MCF 10A (cell line): Measurements from ENCODE around the gene ZNF467. TPM values are rescaled to one million over a fixed set of nuclear protein-coding genes. Genes with fewer than 3 reads are reported as not detected.

ENCODE experiments used
- BruUV-seq: library from RNA; stranded (reverse); fragments of 400-500 nt; replicated peaks from 2 replicates; lab custom pipeline; 2021; lab: Mats Ljungman, UMichigan
- CTCF ChIA-PET: fragments of 300-600 bp; sonication (Branson Sonifier 250); formaldehyde crosslinking; extraction: SDS; loops from one replicate; lab custom pipeline; 2021; ENCODE audit warnings: antibody characterized with exemption, inconsistent platforms; lab: Yijun Ruan, JAX
- POLR2A ChIA-PET: fragments of 300-600, 350-650 bp; sonication (Branson Sonifier 250); formaldehyde crosslinking; extraction: SDS; loops from one replicate; lab custom pipeline; 2020; ENCODE audit warnings: antibody characterized with exemption, inconsistent platforms; lab: Yijun Ruan, JAX
- DNase-seq: peaks from one replicate; pipeline ENCODE4 v3.0.0-alpha.2; 2018; ENCODE audit not compliant: unreplicated experiment
- H3K27ac Mint-ChIP-seq: one replicate; pipeline ENCODE4 v1.8.0; 2022; ENCODE audit warnings: mild to moderate bottlenecking, low read depth, mixed read lengths; ENCODE audit not compliant: unreplicated experiment
- H3K27me3 Mint-ChIP-seq: one replicate; pipeline ENCODE4 v1.8.0; 2022; ENCODE audit warnings: mixed read lengths; ENCODE audit not compliant: insufficient read depth, unreplicated experiment
- H3K36me3 Mint-ChIP-seq: one replicate; pipeline ENCODE4 v1.8.0; 2022; ENCODE audit warnings: mild to moderate bottlenecking, moderate library complexity, mixed read lengths; ENCODE audit not compliant: insufficient read depth, unreplicated experiment
- H3K4me1 Mint-ChIP-seq: one replicate; pipeline ENCODE4 v1.8.0; 2022; ENCODE audit warnings: mixed read lengths; ENCODE audit not compliant: insufficient read depth, unreplicated experiment
- H3K4me3 Mint-ChIP-seq: one replicate; pipeline ENCODE4 v1.8.0; 2022; ENCODE audit warnings: mild to moderate bottlenecking, moderate library complexity, mixed read lengths; ENCODE audit not compliant: unreplicated experiment
- H3K9me3 Mint-ChIP-seq: one replicate; pipeline ENCODE4 v1.8.0; 2022; ENCODE audit warnings: mixed read lengths; ENCODE audit not compliant: unreplicated experiment
- intact Hi-C: fragments of 100-400 bp; cut with micrococcal nuclease; formaldehyde crosslinking; loops from 2 replicates; pipeline ENCODE4 v1.14.1; 2022
- total RNA-seq: library from RNA; stranded (reverse); gene quantifications from 2 replicates; pipeline ENCODE4 v1.2.3, GENCODE V29; 2022
- TF ChIP-seq, protein P1 (sequence below): fragments of 200-600 bp; IDR thresholded peaks from one replicate; pipeline ENCODE4 v1.8.0; 2022; ENCODE audit warnings: antibody characterized with exemption, mild to moderate bottlenecking; ENCODE audit not compliant: unreplicated experiment

ZNF467 gene
- total RNA-seq, 1 experiment from 2014 or later, result 3.7 TPM

DNA sequence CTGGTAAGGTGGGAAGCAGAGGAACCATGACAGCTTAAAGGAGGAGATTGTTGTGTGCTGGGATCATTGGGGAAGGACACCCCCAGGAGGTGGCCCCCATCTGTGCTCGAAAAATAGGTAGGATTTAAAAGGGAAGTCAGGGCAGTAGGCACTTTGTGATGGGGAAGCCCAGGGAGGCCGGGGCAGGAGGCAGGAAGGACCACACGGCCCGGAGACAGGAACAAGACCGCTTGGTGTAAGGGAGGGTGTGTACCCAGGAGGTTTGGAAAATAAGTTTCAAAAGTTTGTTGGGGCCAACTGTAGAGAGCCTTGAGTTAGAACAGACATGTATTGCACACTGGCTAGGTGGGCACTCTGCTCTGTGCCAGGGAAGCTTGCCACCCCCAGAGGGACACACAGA lies 20.7 kb downstream of the ZNF467 start:
- BruUV-seq, result no TSS peak
- Mint-ChIP-seq H3K4me1 (no peaks in the 10 kb centered on the region), H3K27ac (no peak overlapping the region), H3K36me3 (no peaks in the 10 kb centered on the region), H3K4me3 (no peak overlapping the region), H3K27me3 (no peaks in the 10 kb centered on the region), H3K9me3 (no peaks in the 10 kb centered on the region)
- TF ChIP-seq, protein P1, sequence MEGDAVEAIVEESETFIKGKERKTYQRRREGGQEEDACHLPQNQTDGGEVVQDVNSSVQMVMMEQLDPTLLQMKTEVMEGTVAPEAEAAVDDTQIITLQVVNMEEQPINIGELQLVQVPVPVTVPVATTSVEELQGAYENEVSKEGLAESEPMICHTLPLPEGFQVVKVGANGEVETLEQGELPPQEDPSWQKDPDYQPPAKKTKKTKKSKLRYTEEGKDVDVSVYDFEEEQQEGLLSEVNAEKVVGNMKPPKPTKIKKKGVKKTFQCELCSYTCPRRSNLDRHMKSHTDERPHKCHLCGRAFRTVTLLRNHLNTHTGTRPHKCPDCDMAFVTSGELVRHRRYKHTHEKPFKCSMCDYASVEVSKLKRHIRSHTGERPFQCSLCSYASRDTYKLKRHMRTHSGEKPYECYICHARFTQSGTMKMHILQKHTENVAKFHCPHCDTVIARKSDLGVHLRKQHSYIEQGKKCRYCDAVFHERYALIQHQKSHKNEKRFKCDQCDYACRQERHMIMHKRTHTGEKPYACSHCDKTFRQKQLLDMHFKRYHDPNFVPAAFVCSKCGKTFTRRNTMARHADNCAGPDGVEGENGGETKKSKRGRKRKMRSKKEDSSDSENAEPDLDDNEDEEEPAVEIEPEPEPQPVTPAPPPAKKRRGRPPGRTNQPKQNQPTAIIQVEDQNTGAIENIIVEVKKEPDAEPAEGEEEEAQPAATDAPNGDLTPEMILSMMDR, result no peak
- no peak for DNase-seq
- POLR2A ChIA-PET, result no interaction called here
- intact Hi-C loops, result loop anchor here (1.0 kb wide), 1 partner anchor 90 kb away; no protein-coding TSS in a partner anchor
- CTCF ChIA-PET, result interaction anchor here (0.6 to 3.8 kb wide), 3 partner anchors 11 to 82 kb away, joined by 4 to 28 read pairs (median 4); no protein-coding TSS in a partner anchor

DNA sequence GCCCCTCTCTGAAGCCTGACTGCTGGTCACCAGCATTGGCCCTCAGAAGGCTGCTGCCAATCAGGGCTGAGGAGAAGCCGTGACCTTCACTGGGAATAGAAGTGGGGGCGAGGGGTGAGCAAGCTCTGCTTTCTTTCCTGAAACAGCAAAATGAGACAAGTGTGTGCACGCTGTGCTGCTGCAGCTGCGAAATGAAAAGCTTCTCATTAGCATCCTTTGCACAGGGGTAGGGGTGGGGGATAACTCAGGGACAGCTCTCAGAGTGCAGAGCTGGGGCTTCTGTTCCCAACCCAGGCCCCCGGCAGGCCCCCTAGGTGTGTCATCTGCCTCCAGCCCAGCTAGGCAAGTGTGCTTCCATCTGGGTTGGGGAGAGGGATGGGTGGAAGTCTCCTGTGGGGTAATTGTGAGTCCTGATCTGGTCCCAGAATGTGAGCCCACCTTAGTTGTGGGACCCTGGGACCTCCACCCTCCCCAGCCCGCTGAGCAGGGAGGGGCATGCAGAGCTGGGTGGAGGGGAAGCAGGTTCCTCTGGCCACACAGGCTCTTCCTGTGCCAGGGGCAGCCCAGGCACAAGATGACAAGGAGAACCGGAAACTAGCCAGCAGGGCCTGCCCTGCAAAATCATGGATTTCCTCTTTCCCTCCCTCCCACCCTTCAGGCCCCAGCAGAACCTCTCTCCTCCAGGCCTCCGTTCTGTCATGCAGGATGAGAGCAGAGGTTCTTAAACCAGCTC lies 22.2 kb downstream of the ZNF467 start:
- TF ChIP-seq, protein P1, result no peak
- Mint-ChIP-seq H3K9me3 (no peaks in the 10 kb centered on the region), H3K4me3 (no peak overlapping the region), H3K27me3 (no peaks in the 10 kb centered on the region), H3K27ac (no peak overlapping the region), H3K4me1 (no peaks in the 10 kb centered on the region), H3K36me3 (no peaks in the 10 kb centered on the region)
- ChIA-PET CTCF (interaction anchor here (0.8 to 3.8 kb wide), 2 partner anchors 9 to 56 kb away, joined by 6 to 28 read pairs; no protein-coding TSS in a partner anchor), POLR2A (interaction anchor here (0.6 to 1.0 kb wide), 2 partner anchors 9 to 1250 kb away, joined by 3 read pairs; no protein-coding TSS in a partner anchor)
- intact Hi-C loops, result no loop called here
- no peak for DNase-seq
- BruUV-seq, result no TSS peak

DNA sequence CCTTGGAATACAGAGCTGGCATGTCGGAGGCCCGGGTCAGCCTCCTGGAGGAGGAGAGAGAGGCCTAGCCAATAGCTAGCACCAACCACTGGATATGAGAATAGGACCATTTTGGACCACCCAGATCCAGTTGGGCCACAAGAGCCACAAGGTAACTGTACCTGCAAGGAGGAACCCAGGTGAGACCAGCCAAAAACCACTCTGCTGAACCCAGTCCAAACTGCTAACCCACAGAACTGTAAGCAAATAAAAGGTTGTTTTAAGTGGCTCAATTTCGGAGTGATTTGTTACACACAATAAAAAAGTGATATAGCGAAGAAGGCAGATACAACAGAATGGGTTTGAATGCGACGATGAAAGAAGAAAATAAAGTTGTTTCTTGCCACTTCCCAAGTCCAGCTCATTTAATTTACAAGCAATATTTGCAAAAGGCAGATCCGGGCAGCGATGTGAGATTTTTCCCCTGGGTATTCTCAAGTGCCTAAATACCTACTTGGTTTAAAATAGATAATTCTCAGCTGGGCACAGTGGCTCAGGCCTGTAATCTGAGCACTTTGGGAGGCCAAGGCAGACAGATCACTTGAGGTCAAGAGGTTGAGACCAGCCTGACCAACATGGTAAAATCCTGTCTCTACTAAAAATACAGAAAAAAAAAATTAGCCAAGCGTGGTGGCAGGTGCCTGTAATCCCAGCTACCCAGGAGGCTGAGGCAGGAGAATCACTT lies 23.1 kb downstream of the ZNF467 start:
- H3K4me3 Mint-ChIP-seq, result no peak overlapping the region
- no peak overlapping the region for H3K27ac Mint-ChIP-seq
- intact Hi-C loops, result no loop called here
- no peaks in the 10 kb centered on the region for H3K27me3 Mint-ChIP-seq
- CTCF ChIA-PET, result interaction anchor here (3.8 kb wide), 1 partner anchor 8 kb away, joined by 28 read pairs; no protein-coding TSS in a partner anchor
- no peaks in the 10 kb centered on the region for H3K9me3 Mint-ChIP-seq
- no peaks in the 10 kb centered on the region for H3K36me3 Mint-ChIP-seq
- TF ChIP-seq, protein P1, result no peak
- BruUV-seq, result no TSS peak
- no peak for DNase-seq
- no peaks in the 10 kb centered on the region for H3K4me1 Mint-ChIP-seq
- POLR2A ChIA-PET, result interaction anchor here (1.0 kb wide), 1 partner anchor 8 kb away, joined by 3 read pairs; no protein-coding TSS in a partner anchor
